ENCODE results near the gene SLC29A3.

Gene SLC29A3

DNA sequence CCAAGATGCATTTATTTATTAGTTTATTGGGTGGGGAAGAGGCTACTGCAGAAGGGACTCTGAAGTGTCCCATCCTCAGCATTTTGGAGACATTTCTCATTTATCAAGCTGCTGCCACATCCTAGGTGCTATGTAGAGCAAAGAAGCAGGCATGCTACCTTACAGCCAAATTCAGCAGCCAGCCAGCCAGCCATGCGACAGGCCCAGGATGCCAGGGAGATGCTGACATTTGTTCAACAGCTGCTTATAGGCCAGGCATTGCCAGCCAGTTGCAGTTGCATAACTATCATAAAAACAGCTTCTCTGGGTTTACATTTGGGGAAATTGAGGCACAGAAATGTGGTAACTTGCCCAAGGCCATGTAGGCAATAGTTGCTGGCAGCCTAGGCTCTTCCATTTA, 2.3 kb downstream of the SLC29A3 start:
- ChIA-PET POLR2A (no interaction called here), CTCF (interaction anchor here (0.7 to 13.2 kb wide), 7 partner anchors 9 to 726 kb away, joined by 3 to 243 read pairs (median 5); no protein-coding TSS in a partner anchor)
- TF ChIP-seq, protein P1, sequence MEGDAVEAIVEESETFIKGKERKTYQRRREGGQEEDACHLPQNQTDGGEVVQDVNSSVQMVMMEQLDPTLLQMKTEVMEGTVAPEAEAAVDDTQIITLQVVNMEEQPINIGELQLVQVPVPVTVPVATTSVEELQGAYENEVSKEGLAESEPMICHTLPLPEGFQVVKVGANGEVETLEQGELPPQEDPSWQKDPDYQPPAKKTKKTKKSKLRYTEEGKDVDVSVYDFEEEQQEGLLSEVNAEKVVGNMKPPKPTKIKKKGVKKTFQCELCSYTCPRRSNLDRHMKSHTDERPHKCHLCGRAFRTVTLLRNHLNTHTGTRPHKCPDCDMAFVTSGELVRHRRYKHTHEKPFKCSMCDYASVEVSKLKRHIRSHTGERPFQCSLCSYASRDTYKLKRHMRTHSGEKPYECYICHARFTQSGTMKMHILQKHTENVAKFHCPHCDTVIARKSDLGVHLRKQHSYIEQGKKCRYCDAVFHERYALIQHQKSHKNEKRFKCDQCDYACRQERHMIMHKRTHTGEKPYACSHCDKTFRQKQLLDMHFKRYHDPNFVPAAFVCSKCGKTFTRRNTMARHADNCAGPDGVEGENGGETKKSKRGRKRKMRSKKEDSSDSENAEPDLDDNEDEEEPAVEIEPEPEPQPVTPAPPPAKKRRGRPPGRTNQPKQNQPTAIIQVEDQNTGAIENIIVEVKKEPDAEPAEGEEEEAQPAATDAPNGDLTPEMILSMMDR (IDR thresholded peaks at IDR 0.05; ENCODE audit: insufficient read depth, low read length, missing control alignments) = no peak
- H3K4me3 ChIP-seq (ENCODE audit: low read depth, low read length) = no peak overlapping the region
- DNase-seq (ENCODE audit: low read depth, low spot score) = no peak

GRCh38 chr10:71323407-71323806, 4.3 kb downstream of the SLC29A3 start:
- CTCF ChIA-PET = interaction anchor here (1.0 to 13.2 kb wide), 7 partner anchors 9 to 444 kb away, joined by 3 to 243 read pairs (median 4); no protein-coding TSS in a partner anchor
- no peak for DNase-seq (ENCODE audit: low read depth, low spot score)
- TF ChIP-seq, protein P1 (IDR thresholded peaks at IDR 0.05; ENCODE audit: insufficient read depth, low read length, missing control alignments) = no peak
- POLR2A ChIA-PET = no interaction called here
- no peak overlapping the region for H3K4me3 ChIP-seq (ENCODE audit: low read depth, low read length)

DNA sequence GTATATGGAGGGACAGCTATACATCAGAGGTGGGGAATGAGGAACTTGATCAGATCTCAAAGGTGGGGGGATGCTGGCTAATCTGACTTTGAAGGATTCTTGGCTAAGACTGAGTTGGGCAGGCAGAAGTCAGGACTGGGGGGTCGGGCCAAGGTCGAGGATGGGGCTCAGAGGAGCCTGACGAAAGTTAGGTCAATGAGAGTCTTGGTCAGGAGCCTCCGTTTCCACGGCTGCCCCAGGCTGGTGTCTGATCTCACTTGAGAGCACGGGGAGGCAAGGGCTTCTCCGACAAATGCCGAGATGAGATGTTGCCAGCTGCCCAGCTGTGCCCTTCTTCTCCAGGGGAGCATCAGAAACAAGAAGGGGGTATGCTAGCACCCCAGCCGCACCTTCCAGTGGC, 5.7 kb downstream of the SLC29A3 start:
- TF ChIP-seq, protein P1 (IDR thresholded peaks at IDR 0.05; ENCODE audit: insufficient read depth, low read length, missing control alignments) = no peak
- ChIA-PET CTCF (interaction anchor here (1.0 to 1.3 kb wide), 4 partner anchors 10 to 384 kb away, joined by 3 to 5 read pairs (median 4); no protein-coding TSS in a partner anchor), POLR2A (no interaction called here)
- no peak overlapping the region for H3K4me3 ChIP-seq (ENCODE audit: low read depth, low read length)
- no peak for DNase-seq (ENCODE audit: low read depth, low spot score)

GRCh38 chr10:71325267-71325666, 6.2 kb downstream of the SLC29A3 start:
- TF ChIP-seq, protein P1 (IDR thresholded peaks at IDR 0.05; ENCODE audit: insufficient read depth, low read length, missing control alignments) = no peak
- H3K4me3 ChIP-seq (ENCODE audit: low read depth, low read length) = no peak overlapping the region
- no peak for DNase-seq (ENCODE audit: low read depth, low spot score)
- ChIA-PET CTCF (interaction anchor here (0.6 to 1.2 kb wide), 5 partner anchors 11 to 384 kb away, joined by 3 to 4 read pairs (median 3); no protein-coding TSS in a partner anchor), POLR2A (no interaction called here)

DNA sequence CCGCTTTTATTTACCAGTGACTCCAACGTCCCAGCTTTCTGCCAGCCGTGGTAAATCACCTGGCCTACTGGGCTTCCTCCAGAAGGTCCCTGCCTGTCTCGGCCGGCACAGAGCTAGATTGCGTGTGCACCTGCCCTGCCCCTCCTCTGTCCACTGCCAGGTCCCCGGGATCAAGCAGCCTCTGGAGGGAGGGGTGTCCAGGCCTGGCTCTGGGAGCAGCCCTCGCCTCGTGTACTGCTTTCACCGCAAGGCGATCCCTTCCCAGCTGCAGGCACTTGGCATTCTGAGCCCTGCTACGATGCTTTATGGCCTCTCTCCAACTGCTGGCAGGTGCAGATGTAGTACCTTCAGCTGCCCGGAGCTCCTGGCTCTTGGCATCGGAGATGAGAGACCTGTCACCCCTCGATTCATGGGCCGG, 7.4 kb downstream of the SLC29A3 start:
- no peak overlapping the region for H3K4me3 ChIP-seq (ENCODE audit: low read depth, low read length)
- ChIA-PET POLR2A (no interaction called here), CTCF (interaction anchor here (1.4 kb wide), 1 partner anchor 8 kb away, joined by 4 read pairs; the partner anchor contains the start of gene SLC29A3)
- DNase-seq (ENCODE audit: low read depth, low spot score) = no peak
- TF ChIP-seq, protein P1 (IDR thresholded peaks at IDR 0.05; ENCODE audit: insufficient read depth, low read length, missing control alignments) = no peak

DNA sequence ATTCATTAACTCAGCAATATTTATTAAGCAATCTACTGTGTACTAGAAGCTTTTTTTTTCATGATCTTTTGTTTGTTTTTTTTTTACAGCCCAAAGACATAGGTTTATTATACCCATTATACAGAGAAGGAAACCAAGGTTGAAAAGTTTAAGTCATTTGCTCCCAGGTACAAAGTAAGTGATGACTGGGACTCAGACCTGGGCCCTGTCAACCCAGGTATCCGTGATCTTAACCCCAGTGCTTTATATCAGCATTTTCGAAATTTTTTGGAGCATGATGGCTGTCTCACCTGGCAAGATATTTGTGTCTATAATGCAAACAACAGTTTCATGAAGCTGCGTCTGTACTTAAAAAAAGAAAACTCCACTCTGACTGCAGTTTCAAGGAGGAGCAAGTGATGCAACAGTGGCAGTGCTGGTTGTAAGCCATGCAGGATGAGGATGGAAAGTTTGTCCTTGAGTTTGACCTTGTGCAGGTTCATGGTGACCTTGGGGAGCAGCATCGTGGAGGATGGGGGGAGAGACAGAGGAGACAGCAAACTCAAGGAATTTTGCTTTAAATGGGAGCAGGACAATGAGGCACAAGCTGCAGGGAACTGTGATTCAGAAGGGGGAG, 11.8 kb downstream of the SLC29A3 start:
- H3K4me3 ChIP-seq (ENCODE audit: low read depth, low read length) = no peak overlapping the region
- TF ChIP-seq, protein P1 (IDR thresholded peaks at IDR 0.05; ENCODE audit: insufficient read depth, low read length, missing control alignments) = no peak
- ChIA-PET CTCF (interaction anchor here (1.6 to 5.2 kb wide), 2 partner anchors 11 to 27 kb away, joined by 5 to 34 read pairs; partner anchors contain the start of gene SLC29A3), POLR2A (no interaction called here)
- DNase-seq (ENCODE audit: low read depth, low spot score) = no peak

Data from AG04449 (cell line).